Panc1 (cell line): ENCODE measurements around the gene C15orf39.
"Not testable (repeated sequence)": the region's sequence is repeated elsewhere in the genome, so short reads cannot be mapped to it uniquely, and the experiment has no call there.

ENCODE experiments used
- CTCF ChIP-seq: fragments of 450-650 bp; IDR thresholded peaks from 2 replicates; pipeline ENCODE4 v1.5.1; 2017; ENCODE audit warnings: mild to moderate bottlenecking
- TF ChIP-seq, protein P1 (sequence below), 2 experiments: IDR thresholded peaks; 2 replicates each; pipeline ENCODE4 v1.6.1; 2011 to 2012; ENCODE audit warnings: low read depth in 2 of 2, control low read depth in 1 of 2, low read length in 1 of 2, mild to moderate bottlenecking in 1 of 2, moderate library complexity in 1 of 2; ENCODE audit not compliant: insufficient read depth in 1 of 2

GRCh38 chr15:75227112-75227511 is 25.4 kb downstream of the C15orf39 start:
- not testable (repeated sequence) for TF ChIP-seq CTCF
- TF ChIP-seq, protein P1, sequence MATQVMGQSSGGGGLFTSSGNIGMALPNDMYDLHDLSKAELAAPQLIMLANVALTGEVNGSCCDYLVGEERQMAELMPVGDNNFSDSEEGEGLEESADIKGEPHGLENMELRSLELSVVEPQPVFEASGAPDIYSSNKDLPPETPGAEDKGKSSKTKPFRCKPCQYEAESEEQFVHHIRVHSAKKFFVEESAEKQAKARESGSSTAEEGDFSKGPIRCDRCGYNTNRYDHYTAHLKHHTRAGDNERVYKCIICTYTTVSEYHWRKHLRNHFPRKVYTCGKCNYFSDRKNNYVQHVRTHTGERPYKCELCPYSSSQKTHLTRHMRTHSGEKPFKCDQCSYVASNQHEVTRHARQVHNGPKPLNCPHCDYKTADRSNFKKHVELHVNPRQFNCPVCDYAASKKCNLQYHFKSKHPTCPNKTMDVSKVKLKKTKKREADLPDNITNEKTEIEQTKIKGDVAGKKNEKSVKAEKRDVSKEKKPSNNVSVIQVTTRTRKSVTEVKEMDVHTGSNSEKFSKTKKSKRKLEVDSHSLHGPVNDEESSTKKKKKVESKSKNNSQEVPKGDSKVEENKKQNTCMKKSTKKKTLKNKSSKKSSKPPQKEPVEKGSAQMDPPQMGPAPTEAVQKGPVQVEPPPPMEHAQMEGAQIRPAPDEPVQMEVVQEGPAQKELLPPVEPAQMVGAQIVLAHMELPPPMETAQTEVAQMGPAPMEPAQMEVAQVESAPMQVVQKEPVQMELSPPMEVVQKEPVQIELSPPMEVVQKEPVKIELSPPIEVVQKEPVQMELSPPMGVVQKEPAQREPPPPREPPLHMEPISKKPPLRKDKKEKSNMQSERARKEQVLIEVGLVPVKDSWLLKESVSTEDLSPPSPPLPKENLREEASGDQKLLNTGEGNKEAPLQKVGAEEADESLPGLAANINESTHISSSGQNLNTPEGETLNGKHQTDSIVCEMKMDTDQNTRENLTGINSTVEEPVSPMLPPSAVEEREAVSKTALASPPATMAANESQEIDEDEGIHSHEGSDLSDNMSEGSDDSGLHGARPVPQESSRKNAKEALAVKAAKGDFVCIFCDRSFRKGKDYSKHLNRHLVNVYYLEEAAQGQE (IDR thresholded peaks at IDR 0.05; ENCODE audit: insufficient read depth in 1 of 2, low read depth in 2 of 2, low read length in 1 of 2): not testable (repeated sequence)
